GM21526 (cell line): ENCODE measurements around the gene SERINC3.
"Not testable (repeated sequence)": the region's sequence is repeated elsewhere in the genome, so short reads cannot be mapped to it uniquely, and the experiment has no call there.

ENCODE experiments used
- ATAC-seq: cut with Tn5 transposase; IDR thresholded peaks from one replicate; pipeline ENCODE4 v1.9.1; 2021; ENCODE audit warnings: moderate library complexity; ENCODE audit not compliant: unreplicated experiment, low FRiP score

Gene SERINC3

GRCh38 chr20:44521484-44522481 lies at the start of gene SERINC3:
Gene SERINC3, minus strand, starts transcription at chr20:44522070. Its CDS starts 119 bp downstream, at chr20:44521951.
- peak; percentile 95 for ATAC-seq

GRCh38 chr20:44571362-44571988 lies 49.6 kb upstream of the SERINC3 start:
- no peak for ATAC-seq

DNA sequence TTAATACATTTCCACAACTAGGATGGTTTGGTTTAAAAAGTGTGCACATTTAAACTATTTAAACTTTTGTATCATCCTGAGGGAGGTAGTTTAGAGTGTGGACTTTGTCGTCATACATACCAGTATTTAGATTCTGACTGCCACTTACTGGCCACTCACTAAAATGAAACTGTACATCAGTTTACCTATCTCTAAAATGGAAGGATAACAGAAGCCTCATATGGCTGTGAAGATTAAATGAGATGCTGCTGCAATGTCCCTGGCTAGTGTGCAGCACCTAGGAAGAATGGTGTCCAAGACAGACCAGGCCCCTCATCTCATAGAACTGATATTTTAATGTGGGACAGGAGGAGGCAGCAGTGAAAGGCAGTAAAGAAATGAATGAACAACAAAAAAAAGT lies 48.5 kb upstream of the SERINC3 start:
- no peak for ATAC-seq

DNA sequence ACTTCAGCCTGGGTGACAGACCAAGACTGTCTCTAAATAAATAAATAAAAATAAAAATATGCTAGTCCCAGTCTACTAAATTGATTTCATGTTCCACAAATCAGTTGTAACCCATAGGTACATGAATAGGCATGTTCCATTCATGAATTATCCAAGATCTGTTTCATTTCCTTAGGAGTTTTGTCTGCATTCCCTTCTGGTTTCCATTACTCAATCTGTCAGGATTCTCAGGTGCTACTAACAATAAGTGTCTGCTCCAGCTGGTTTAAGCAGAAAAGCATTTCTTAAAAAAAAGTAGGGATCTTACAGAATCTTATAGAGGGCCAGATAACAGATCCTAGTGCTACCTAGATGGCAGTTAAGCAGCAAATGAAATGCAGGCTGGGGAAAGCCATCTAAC lies 44.9 kb upstream of the SERINC3 start:
- ATAC-seq = no peak

DNA sequence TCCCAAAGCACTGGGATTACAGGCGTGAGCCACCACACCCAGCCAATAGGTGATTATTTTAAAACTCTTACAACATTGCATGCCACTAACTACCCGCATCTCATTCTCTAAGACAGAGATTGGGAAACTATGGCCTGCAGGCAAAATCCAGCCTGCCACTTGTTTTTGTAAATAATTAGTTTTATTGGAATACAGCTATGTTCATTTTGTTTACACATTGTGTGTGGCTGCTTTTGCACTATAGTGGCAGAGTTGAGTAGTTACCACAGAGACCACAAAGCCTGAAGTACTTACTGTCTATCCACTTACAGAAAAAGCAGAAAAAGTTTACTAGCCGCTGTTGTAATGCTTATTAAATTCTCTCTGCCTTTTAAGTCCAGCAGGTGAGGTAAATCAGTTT lies 44.1 kb upstream of the SERINC3 start:
- ATAC-seq = no peak

DNA sequence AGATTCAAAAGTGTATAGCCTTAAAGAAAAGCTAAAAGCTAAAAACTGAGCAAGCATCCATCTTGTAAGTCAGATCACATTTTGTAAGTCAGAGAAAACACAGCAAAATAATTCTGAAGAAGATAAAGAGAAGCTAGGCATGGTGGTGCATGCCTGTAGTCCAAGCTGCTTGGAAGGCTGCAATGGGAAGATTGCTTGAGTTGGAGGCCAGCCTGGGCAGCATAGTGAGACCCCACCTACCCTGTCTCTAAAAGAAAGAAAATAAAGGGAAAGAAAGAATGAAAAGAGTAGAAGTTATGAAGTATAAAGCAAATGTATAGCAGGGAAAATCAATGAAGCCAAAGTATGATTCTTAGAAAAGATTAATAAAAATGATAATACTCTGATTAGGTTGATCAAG lies 40.0 kb upstream of the SERINC3 start:
- no peak for ATAC-seq

- ATAC-seq = not testable (repeated sequence)
Observed at GRCh38 chr20:44560818-44561217, 38.9 kb upstream of the SERINC3 start.

- ATAC-seq = no peak
Observed at GRCh38 chr20:44560229-44560628, 38.4 kb upstream of the SERINC3 start.

DNA sequence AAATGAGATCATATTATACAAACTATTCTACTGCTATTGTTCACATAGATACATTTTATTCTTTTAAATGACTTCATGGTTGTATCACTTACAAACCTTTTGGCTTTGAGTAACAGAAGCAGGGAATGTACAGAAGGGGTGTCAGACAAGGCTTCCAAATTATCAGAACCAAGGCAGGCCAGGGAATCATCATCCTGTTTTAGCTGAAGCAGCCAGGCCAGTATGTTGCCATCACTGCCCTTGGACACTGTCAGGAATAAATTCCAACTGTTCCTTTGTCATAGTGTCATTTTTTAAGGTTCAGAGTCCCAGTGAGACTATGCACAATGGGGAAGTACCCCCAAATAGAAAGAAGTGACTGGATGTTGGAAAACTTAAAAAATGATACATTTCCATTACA lies 37.4 kb upstream of the SERINC3 start:
- ATAC-seq = no peak

DNA sequence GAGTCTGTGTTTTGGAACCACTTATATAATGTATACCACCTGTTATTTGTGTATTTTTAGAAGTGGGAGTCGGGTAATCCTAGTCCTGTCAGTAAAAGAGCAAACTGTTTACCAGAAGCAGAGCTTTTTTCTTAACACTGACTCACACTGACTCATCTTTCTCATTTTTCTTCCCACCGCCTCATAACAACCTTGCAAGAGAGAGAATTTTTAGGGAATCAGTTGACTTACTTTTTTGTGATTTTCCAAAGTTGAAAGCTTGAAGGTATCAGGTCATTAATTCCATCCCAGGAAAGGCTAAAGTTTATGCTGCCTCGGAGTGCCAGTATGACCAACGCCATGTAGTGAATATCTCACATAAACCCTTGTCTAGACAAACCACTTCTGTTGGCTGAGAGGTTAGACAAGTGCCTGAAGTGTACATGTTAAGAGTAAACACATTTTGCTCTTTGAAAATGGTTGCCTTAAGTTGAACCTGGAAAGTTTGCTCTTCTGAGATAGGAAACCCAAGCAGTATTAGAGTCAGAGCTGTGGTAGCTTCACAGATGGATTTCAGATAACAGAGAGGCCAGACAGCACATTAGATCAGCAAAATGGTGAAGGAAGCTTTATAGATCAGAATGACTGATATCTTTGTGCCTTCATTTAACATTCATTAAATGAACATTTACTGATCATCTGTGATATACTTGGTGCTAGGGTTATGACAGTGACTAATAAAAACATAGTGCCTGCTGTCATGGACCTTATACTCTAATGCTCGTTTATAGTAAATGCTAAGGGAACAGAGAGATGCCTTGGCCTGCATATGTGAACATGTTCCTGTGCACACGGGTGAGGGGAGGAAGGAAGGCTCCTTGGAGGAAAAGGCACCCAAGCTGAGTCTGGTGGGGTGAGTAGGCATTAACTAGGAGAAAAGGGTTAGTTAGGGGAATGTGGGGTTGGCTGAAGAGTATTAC lies 31.4 kb upstream of the SERINC3 start:
- ATAC-seq = no peak

GRCh38 chr20:44552568-44552949 lies 30.7 kb upstream of the SERINC3 start:
- no peak for ATAC-seq

DNA sequence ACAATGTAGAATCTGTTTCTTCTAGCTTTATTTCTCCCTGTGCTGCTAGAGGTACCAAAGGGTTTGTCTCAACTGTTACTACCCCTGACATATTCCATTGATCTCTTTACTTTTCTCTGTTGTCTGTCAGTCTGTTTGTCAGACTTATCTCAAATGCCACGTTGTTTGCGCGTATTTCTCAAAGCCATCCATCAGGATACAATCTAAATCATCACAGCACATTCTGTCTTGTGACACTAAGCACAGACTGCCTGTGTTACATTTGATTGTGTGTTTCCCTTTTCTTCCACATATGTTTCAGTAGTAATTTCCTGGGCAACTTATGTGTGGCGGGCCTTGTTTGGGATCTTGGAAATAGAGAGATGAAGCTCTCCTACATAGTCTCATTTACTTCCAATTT lies 30.2 kb upstream of the SERINC3 start:
- no peak for ATAC-seq

DNA sequence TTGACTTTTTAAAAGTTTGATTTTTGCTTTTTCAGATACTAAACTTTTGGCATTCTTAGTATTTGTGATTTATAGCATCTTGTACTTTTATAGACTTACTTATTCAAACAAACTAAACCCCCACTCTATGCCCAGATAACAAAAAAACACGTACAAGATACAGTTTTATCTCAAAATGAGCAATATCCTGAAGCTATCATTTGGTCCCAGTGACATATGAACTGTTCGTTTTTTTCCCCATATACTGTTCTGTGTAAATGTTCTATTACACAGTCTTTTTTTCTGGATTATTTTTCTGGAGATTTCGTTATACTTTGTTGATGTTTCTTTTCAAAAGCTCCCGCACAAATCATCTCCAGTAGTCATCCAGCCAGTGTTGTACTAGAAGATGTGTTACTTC lies 27.3 kb upstream of the SERINC3 start:
- ATAC-seq = no peak

DNA sequence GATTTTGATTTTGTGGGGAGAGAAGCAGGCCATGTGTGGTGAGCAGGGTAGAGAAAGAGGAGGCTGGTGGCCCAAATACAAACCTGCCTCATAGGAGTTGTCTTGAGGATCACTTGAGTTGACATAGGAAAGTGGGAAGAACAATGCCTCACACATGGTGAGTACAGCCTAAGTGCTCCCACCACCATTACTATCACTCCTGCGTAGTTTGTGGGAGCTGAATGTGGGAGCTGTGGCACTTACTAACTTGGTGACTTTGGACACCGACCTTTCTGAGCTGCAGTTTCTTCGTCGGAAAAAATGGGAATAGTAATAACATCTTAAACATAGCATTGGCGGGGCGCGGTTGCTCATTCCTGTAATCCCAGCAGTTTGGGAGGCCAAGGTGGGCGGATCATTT lies 25.5 kb upstream of the SERINC3 start:
- no peak for ATAC-seq

DNA sequence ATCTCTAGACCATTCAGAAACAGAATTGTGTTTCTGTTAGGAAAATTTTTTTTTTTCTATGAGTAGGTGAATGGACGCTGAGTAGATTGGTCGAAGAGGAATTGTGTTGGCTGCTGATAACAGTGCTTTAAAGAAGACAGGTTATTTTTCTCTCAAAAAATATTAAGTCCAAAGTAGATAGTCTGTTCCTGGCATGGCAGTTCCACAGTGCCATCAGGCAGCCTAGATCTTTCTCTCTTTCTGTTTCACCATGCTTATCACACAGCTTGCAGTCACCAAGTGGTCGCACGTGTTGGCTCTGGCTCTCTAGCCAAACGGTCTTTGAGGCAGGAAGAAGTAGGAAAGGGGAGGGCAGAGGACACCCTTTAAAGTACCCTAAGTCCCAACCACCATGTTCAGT lies 22.4 kb upstream of the SERINC3 start:
- ATAC-seq = no peak

GRCh38 chr20:44543358-44543757 lies 21.5 kb upstream of the SERINC3 start:
- no peak for ATAC-seq

GRCh38 chr20:44542890-44543289 lies 21.0 kb upstream of the SERINC3 start:
- ATAC-seq = no peak

DNA sequence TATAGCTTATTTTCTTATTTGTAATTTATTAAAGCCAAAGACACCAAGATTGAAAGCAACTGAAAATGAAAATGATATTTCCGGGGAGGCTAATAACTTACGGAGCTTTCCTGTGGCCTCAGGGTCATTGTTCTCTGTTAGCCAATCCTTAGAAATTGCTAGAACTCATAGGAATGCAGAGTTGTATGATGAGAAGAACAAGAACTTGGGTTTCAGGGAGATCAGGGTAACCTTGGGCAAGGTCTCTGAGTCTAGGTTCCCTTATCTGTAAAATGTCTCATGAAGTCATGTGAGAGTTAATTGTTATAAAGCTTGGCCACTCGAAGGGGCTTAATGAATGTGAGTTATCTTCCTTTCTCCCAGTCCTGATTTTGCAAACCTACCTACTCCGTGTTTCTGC lies 20.1 kb upstream of the SERINC3 start:
- no peak for ATAC-seq

GRCh38 chr20:44540834-44541233 lies 19.0 kb upstream of the SERINC3 start:
- ATAC-seq = no peak

DNA sequence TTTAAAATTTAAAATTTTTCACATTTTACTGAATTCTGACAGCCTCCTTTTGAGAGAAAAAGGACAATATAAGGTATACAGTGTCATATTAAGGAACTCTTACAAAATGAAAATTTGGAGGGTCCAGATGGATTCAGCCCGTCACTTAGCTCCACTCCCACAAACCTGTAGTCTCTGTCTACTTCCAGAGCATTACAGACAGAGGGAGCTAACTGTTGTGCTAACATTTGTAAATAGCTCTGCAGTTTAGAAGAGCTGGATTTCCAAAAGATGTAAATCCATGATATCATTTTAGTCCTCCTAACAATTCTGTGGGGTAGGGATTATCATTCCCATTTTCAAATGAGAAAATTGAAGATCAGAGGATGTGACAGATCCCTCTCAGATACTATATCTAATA lies 16.1 kb upstream of the SERINC3 start:
- ATAC-seq = no peak

GRCh38 chr20:44536175-44536574 lies 14.3 kb upstream of the SERINC3 start:
- ATAC-seq = no peak
